Vagina (tissue), 2 donors: ENCODE results near the gene CLEC10A.

Experiments used
- CTCF ChIP-seq, 3 experiments: fragments of 450-650 bp in 2 of 3; fragments of 200-600 bp in 1 of 3; sonication (generic) in 1 of 3; IDR thresholded peaks; one replicate each; pipeline ENCODE4 v1.5.1; 2017 to 2019; ENCODE audit warnings: antibody characterized with exemption in 3 of 3, mild to moderate bottlenecking in 2 of 3, moderate library complexity in 2 of 3
- POLR2A ChIP-seq, 2 donors: fragments of 450-650 bp; IDR thresholded peaks; one replicate each; pipeline ENCODE4 v1.6.1; 2017; ENCODE audit warnings: antibody characterized with exemption in 2 of 2, mild to moderate bottlenecking in 2 of 2, moderate library complexity in 2 of 2
- POLR2AphosphoS5 ChIP-seq, 2 donors: sonication (generic); formaldehyde crosslinking; IDR thresholded peaks; one replicate each; pipeline ENCODE4 v1.9.0; 2017; ENCODE audit warnings: antibody characterized with exemption in 2 of 2, mild to moderate bottlenecking in 2 of 2, low read depth in 1 of 2; ENCODE audit not compliant: insufficient read depth in 1 of 2

GRCh38 chr17:7109461-7110322 is 29.6 kb upstream of the CLEC10A start:
- TF ChIP-seq POLR2A (IDR thresholded peaks at IDR 0.05) (no peak), CTCF (IDR thresholded peaks at IDR 0.05) (no peak), POLR2AphosphoS5 (IDR thresholded peaks at IDR 0.05; ENCODE audit: insufficient read depth in 1 of 2, low read depth in 1 of 2) (no peak)
